GM21529 (cell line): Measurements from ENCODE around the gene ENPP4.
A peak's percentile ranks its signal among the peaks of the same experiment; 100 is the strongest.
"Not testable (repeated sequence)": the region's sequence is repeated elsewhere in the genome, so short reads cannot be mapped to it uniquely, and the experiment has no call there.

Experiments
- ATAC-seq: cut with Tn5 transposase; IDR thresholded peaks from one replicate; pipeline ENCODE4 v1.9.1; 2021; ENCODE audit not compliant: unreplicated experiment

Gene ENPP4

DNA sequence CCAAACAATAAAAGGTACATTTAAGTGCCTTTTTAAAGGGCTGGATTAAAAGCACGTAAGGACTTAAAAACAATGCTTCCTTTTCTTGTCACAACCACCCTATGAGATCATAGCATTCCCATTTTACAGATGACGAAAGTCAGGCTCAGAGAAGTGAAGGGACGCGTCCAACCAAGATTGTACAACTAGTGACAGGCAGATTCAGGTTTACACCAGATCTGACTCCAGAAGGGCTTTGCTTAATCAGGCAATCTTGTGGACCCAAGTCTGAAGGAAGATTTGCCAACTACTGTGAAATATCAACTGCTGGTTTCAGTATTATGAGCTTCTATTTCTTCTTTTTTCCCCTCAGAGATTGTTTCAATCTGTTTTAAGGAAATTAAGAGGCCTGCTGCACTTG lies 877 bp downstream of the ENPP4 start:
- no peak for ATAC-seq

DNA sequence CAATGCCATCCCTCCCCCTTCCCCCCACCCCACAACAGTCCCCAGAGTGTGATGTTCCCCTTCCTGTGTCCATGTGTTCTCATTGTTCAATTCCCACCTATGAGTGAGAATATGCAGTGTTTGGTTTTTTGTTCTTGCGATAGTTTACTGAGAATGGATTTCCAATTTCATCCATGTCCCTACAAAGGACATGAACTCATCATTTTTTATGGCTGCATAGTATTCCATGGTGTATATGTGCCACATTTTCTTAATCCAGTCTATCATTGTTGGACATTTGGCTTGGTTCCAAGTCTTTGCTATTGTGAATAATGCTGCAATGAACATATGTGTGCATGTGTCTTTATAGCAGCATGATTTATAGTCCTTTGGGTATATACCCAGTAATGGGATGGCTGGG lies 1.5 kb downstream of the ENPP4 start:
- ATAC-seq: not testable (repeated sequence)

DNA sequence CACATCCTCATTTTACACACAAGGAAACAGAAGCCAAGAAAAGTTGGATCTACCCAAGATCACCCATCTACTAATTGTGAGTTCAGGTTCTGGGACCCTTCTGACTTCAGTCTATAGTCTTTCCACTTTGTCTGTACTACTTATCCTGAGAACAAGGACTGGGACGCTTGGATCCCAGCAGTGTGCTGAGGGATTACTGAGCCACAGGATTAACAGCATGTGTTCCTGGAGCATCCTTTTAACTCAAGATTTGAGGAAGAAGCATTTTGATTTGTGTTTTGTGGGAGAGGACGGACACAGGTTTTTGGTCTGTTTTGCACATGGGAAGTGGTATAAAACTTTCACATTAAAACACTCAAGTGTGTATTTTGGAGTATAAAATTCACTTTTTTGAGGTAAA lies 4.4 kb downstream of the ENPP4 start:
- no peak for ATAC-seq

DNA sequence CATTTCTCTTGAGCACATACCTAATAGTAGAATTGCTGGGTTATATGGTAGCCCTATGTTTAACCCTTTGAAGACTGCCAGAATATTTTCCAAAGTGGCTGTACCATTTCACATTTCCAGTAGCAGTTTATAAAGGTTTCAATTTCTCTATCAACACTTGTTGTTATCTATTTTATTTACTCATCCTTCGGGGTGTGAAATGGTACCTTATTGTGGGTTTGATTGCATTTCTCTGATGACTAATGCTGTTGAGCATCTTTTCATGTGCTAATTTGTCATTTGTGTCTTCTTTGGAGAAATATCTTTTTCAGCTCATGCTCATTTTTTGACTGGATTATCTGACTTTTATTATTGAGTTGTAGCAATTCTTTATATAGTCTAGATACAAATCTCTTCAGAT lies 5.4 kb downstream of the ENPP4 start:
- no peak for ATAC-seq

DNA sequence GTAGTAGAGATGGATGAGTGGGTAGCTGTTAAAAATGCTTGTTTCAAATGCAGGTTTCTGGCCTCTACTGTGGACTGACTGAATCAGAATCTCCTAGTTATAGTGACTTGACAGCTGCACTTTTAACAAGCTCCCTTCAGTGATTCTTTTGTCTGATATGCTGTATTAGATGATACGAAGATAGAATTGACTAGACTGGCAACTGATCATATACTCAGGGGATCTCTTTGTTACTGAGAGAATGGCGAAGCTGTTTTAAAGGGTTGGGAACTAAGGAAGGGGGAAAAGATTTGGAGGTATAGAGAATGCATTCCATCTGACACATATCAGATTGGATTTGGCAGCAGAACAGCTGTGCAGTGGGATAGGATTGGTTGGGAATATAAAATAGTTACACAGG lies 7.0 kb downstream of the ENPP4 start:
- no peak for ATAC-seq

DNA sequence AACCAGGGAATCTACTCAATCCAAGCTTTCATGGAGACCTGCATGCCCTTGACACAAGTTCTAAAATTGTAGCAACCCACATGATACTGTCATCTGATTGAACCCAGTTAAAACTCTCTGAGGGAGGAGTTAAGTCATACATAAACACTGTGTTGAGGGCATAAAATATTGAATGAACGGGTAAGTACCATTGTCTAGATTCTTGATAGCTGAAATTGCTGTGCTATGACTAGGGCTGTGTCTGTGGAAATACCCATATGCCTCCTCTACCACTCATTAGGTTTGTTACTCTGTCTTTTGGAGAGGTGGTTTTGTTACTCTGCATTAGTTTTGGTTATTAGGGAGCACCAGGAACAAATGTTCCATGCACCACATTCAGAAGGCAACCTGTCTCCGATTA lies 7.6 kb downstream of the ENPP4 start:
- ATAC-seq: peak; percentile 42

DNA sequence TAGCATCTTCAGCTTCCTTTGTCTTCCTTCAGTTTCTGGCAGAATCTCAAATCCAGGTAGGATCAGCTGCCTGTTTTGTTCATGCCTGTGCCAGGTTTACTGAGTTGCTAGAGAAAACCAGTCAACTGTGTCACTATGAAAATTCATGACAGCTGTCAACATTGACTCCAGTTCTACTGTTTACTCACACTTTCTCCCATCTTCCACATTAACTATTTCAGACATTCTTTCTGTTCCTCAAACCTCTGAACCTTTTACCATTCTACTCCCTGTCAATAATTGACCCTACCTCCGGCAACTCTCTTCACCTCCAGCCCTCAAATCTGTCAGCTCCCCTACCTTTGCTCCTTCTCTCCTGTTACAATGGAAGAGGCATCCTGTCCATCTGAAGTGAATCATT lies 8.5 kb downstream of the ENPP4 start:
- ATAC-seq: peak; percentile 82

DNA sequence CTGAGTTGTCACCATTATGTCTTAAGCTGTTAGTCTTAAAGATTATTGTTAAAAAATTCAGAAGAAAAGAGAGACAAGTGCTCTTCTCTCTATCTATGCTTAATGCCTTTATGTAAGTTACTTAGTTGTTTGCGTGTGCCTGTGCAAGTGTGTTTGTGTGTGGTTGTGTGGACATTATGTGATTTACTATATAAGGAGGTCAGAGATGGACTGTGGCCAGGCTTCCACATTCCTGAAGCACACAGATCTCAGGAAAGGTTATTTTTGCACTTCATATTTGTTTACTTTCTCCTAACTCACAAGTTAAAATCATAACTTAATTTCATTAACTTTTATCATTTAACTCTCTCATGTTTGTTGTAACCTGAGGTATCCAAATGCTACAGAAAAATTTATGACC lies 14.5 kb downstream of the ENPP4 start:
- ATAC-seq: no peak

DNA sequence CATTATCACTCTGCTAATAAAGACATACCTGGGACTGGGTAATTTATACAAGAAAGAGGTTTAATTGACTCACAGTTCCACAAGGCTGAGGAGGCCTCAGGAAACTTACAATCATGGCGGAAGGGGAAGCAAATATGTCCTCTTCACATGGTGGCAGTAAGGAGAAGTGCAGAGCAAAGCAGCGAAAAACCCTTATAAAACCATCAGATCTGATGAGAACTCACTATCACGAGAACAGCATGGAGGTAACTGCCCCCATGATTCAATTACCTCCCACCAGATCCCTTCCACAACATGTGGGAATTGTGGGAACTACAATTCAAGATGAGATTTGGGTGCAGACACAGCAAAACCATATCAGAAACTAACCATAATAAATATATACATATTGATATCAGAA lies 19.3 kb downstream of the ENPP4 start:
- not testable (repeated sequence) for ATAC-seq

DNA sequence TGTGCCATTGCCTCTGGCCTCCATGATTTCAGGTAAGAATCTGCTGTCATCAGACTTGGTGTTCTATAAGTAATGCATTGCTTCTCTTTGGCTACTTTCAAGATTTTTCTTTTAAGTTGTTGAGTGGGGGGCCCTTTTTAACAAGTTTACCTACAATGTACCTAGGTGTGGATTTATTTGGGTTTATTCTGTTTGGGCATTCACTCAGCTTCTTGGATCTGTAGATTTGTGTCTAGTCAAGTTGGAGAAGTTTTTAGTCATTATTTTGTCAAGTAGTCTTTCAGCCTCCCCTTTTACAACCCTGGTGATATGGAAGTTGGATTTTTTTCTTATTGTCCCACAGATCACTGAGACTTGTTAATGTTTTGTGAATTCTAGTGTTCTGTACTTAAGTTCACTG lies 26.9 kb downstream of the ENPP4 start:
- ATAC-seq: no peak

DNA sequence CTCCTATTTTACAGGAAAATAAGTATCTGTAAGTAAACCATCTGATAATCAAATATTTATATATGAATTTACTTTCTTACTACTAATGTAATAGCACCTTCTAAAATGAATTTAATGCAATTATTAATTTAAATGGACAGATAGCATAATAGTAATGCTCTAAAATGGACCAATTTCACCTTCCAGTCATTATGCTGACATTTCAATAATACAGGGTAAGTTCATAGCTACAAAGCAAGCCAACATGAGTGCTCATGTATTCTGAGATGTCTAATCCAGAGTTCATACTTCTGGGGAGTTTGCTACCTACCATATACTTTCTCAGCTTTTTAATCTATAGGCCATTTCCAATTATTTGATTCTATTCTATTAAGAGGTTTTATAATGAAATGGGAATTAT lies 29.4 kb downstream of the ENPP4 start:
- ATAC-seq: no peak

DNA sequence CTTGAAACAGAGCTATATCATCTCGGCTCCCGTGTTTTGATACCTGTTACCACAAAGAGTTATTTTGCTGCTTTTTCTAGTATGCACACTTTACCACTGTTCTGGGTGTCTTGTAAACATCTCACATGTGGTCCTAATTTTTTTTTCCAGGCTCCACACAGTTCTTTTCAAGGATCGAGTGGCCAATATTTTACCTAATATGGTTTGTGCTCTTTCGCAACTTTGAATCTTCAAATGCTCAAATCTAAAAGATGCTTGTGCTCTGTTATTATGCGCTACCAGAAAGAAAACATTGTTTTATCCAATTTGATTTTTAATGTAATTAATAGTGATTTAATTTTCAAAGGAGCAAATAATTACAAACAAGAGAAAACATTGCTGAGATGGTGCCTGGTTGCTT lies 30.3 kb downstream of the ENPP4 start:
- ATAC-seq: no peak

DNA sequence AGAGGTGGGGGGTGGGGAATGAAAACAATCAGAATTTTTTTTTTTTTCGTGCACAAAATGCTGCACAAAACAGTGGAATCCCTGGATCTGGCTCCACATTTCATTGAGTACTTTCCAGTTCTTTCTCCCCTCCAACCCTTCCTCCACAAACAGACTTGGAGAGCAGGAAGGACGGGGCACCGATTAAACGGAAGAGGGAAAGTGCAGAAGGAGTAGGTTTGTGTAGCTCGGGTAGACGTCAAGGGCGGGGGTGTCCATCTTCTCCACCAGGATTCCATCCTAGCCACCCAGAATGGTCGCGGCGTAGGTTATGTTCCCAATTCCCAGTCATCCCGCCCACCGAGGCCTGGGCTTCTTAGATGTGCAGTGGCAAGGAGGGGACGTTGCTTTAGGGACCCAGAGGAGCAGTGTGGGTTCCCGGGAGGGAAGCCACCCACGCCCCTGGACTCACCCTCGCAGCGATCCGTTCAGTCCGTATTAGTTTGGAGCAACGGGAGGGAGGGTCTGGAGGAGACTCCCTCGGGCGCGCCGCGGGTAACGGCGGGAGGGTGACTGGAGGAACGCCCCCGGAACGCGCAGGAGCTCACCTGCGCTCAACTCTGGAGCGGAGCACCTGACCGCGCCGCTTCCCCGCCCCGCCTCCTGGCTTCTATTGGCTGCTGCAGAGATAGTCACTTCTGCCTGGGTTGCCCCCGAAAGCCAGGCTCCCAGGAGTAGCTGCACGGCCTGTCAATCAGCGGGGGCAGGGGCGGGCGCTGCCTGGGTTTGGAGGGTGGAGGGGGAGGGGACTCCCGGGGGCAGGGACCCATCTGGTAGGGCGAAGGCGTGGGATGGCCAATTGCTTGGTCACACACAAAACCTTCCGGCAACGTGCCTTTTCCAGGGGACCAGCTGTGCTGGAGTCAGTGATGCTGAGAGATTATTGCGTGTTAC lies 40.8 kb downstream of the ENPP4 start, which contains the start of gene ENPP5:
Gene ENPP5 (minus strand): TSS at position 624 of the 933 bp plus-strand sequence. CDS start 2,718 bp downstream, outside the sequence.
- ATAC-seq: peak; percentile 91

DNA sequence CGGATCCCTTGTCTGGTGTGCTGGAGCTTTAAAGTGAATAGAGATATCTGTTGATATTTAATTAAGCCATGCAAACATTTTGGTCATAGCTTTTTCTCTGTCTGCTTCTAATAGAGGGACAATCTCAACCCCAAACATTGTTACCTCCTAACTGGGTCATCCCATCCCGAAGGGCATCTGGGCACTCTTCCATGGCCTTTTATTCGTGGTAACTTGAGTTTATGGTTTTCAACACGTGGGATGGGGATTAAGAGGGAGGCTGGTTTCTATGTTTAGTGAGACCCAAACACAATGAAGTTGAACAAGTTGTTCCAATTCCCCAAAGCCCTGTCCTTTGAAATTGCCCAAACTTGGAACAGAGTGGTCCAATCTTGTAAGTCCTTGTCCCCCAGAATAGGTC lies 42.4 kb downstream of the ENPP4 start:
- no peak for ATAC-seq

DNA sequence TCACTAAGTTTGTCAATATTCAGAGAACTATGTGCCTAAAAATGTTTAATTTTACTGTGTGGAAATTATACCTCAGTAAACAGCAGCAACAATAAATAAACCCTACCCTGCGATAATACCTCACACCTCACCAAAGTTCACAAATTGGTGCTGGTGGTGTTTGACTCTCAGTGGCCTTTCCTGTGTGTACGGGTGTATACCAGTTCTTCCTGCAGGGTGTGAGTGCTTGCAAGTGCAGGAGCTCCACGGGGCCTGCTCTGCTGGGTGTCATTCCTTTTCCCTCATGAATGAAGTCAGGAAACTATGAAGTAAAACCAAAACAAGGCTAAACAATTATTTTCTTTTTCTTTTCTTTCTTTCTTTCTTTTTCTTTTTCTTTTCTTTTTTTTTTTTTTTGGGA lies 45.1 kb downstream of the ENPP4 start:
- no peak for ATAC-seq

DNA sequence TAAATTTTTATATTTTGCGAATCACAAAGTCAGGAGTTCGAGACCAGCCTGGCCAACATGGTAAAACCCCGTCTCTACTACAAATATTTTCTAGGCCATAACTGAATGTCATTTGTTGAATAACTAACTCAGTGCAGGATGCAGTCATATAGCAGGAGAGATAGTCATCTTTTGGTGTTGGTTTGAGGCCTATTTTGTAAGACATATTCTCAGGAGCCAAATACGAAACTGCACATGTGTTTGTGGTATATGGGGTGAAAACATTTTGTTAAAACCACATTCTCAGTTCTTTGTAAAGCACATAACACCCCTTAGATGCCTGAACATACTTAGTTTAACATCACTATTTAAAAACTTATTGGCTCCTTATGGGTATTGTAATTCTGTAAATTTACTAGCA lies 45.7 kb downstream of the ENPP4 start:
- peak; percentile 69 for ATAC-seq

DNA sequence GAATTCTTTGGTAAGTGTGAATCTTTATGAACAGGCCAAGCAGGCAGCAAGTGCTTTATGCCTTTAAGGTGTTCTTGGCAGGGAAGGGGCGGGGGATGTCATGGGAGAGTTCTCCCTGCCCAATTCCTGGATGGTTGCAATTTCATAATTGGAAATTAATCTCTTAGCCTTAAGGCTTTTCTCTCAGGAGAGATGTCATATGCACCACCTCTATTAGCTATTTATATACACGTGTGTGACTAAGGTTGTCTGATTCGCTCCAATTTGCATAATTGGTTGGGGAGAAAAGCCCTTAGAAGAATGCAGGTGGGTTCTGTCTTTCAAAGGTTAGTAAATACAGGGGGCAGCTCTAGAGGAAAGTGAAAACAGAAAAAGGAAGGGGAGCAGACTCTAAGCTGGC lies 46.2 kb downstream of the ENPP4 start:
- peak; percentile 48 for ATAC-seq

DNA sequence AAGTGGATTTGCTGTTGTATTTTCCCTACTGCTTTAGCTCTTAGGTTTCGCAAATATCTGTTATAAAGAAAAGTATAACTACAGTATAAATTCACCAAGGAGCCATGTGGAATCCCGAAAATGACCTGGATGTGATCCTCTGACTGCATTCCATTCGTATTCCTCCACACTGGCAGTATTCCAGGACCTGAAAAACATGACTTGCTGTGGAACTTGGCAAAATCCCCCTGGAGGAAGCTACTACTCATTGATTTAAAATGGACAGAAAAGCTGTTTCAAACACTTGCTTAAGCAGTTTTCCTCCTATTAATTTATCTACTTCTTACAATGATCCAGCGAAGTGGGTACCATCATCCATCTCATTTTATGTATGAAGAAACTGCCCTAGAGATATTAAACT lies 54.3 kb downstream of the ENPP4 start:
- no peak for ATAC-seq

DNA sequence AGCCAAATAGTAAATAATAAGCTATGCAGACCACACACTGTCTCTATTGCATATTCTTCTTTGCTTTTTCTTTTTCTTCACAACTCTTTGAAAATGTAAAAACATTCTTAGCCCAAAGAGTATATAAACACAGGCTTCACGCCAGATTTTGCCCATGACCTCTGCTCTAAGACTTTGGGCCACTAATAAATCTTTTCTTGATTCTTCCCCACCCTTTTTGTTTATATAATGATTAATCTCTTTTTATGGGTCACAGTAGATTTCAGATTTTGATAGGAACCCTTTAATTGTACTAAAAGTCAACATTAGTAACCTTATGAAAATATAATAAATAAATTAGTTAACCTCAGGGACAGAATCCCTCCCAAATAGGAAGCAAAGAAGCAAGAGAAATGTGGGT lies 56.8 kb downstream of the ENPP4 start:
- no peak for ATAC-seq

DNA sequence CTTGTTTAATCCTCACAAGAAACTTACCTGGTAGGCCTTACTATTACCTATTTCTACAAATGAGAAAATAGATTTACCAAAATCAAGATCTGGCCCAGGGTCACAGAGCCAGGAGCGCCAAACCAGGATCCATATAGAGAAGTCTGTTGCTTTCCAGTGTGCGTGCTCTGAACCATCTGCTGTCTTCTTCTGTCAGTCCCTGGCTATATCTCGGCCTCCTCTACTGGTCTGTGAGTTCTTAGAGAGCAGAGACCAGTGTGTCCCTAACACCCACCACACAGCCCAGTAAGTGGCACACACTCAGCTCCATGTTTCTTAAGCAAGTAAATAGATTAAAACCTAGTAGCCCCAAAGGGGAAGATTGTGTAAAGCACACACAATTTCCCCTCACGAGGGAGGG lies 59.9 kb downstream of the ENPP4 start:
- no peak for ATAC-seq

DNA sequence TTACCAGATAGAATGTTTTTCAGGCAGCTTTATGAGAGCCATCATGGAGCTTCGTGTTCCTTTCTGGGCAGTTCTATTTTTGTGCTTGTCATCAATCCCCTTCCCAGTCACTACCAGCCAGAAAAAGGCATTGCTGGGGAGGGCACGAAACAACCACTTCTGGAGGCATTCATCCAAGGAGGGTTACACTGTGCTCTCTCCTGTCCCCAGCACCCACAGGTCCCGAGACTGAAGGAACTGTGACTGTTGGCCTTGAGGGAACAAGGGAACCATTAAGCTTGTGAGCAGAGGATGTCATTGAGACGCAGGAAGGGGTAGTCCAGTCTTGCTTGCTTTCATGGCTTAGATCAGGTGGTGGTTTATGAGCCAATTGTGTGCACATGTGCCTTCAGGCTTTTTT lies 61.1 kb downstream of the ENPP4 start:
- no peak for ATAC-seq

DNA sequence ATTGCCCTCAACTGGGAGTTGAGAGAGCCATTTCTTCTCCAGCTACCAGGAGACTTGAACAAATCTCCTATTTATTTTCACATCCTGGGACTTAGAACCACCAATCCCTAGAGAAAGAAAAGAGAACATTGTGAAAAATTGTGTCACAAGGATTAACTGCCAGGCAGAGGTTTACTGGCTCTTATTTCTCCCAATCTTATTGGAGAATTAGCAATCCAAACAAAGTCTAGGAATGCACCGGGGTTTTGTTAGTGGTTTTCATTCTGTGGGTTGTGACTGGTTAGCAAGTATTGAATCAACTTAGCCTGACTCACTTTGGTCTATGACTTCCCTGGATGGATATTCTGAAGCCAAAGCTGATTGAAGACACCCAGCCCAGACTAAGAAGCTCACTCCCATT lies 62.2 kb downstream of the ENPP4 start:
- no peak for ATAC-seq
